Pons (tissue), 1 donor: ENCODE results near the gene NRAS.
A peak's percentile ranks its signal among the peaks of the same experiment; 100 is the strongest.

ENCODE experiments used
- DNase-seq: peaks from one replicate; pipeline ENCODE4 v3.0.0-alpha.2; 2016; ENCODE audit warnings: low spot score

The NRAS gene

DNA sequence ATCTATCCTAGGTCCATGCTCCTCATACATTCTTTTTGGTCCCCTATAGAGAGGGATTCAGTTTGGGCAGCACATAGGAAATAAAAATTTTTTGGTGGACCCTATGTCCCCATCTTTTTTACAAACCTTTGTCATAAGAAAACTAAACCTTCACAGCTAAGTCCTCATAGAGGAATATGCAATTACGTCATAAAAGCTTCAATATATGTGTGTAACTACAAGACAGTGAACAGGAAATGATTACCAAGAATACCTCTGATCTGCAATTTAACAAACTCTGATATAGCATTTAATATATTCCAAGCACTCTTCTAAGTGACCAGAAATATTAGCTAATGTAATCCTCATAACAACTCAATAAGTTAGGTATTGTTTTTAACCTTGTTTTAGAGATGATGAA is 40.5 kb downstream of the NRAS start:
- DNase-seq = no peak

GRCh38 chr1:114671939-114672275 is 44.7 kb downstream of the NRAS start:
- no peak for DNase-seq

- no peak for DNase-seq
Observed at GRCh38 chr1:114671011-114671938, 45.3 kb downstream of the NRAS start.

DNA sequence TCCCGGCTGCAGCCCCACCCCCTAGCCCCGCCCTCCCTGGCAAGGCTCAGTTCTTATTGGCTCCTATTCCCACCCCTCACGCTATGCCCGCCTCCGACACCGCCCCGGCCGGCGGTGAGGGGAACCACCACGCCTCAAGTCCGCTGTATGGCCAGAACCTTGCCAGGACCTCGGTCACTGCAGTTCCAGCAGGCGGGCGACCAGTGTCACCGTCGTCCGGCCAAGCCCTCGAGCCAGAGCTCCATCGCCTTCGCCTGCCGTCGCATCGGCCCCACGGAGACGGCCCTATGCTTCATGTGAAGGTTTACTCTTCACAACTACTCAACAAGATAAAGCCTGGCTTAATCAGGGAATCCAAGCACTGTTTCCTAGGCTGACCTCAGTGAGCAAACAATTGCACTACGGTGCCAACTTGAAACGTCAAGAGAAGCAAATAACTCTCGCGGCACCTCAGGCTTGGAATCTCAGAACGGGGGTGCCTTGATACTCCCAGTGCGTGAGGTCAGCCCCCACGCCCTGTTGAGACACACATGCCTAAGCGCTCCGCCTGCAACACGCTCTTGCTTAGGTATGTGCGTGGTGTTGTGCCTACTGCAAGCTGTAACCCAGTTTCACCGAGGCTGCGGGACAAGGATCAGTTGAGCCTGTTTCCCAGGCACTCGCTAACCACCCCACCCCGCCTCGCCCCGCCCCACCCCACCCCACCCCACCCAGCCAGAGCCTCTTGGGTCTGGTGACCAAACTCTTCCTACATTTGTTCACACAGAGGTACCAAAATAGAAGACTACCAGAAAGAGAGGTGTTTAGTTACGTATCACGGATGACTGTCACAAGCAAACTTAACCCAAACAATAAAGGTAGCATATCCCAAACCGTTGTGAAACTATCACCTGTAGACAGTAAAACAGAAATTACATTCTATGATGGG is 46.2 kb downstream of the NRAS start:
- peak; percentile 92 for DNase-seq

GRCh38 chr1:114669562-114670082 is 46.9 kb downstream of the NRAS start, which contains the start of gene DENND2C:
Gene DENND2C, minus strand, starts transcription at chr1:114670049. Its CDS starts 44,065 bp downstream, at chr1:114625984.
- DNase-seq = no peak

- peak; percentile 2 for DNase-seq
Observed at GRCh38 chr1:114668784-114669561, 47.6 kb downstream of the NRAS start.

DNA sequence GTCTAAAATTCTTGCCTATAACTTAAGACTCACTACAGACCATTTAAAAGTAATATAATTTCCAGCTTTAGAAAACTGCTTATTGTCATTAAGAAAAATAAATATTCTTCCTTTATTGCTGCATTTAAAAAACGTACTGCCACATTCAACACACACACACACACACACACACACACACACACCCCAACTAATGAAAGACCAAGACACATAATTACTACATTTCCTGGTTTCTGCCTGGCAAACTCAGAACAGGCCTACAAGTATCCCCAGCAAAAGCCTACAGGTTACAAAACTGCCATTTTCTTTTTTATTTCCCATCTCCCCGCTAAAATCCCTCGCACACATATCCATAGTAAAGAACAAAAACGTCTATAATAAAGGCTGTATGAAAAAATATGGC is 48.2 kb downstream of the NRAS start:
- DNase-seq = no peak

DNA sequence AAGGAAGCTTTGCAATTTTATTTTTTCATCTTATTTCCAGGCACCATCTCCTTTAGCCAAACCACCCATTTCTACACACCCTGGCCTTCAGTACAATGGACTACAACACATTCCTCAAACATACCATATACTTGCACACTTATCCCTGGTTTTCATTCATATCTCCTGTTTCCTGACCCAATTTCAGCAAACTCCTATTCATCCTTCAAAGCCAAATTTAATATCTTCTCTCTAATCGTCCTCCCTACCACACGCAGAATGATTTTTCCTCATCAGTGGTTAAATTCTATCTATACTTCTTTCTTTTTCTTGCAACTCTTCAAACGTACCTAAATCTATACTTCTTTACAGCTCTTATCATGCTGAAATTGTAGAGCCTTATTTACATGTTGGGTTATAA is 49.6 kb downstream of the NRAS start:
- DNase-seq = no peak

GRCh38 chr1:114660238-114660637 is 56.3 kb downstream of the NRAS start:
- no peak for DNase-seq
